Sigmoid colon (tissue), 7 donors: ENCODE data around the gene CEP295NL. TPM values are rescaled to one million over a fixed set of nuclear protein-coding genes. Genes with fewer than 3 reads are reported as not detected.

Experiments
- DNase-seq: peaks from one replicate; pipeline ENCODE4 v3.0.0-alpha.2; 2019
- H3K27ac ChIP-seq, 4 donors: fragments of 200-600 bp; sonication (generic); one replicate each; pipeline ENCODE4 v1.5.1; 2016 to 2019; ENCODE audit warnings: mild to moderate bottlenecking in 1 of 4
- H3K27me3 ChIP-seq, 3 donors: fragments of 200-600 bp; sonication (generic); one replicate each; pipeline ENCODE4 v1.5.1; 2019; ENCODE audit warnings: mild to moderate bottlenecking in 1 of 3
- H3K36me3 ChIP-seq, 4 donors: fragments of 200-600 bp; sonication (generic); one replicate each; pipeline ENCODE4 v1.5.1; 2016 to 2019
- H3K4me1 ChIP-seq, 4 donors: fragments of 200-600 bp; sonication (generic); one replicate each; pipeline ENCODE4 v1.5.1; 2017 to 2019
- H3K4me3 ChIP-seq, 4 donors: fragments of 200-600 bp; sonication (generic); one replicate each; pipeline ENCODE4 v1.5.1; 2017 to 2019; ENCODE audit warnings: mild to moderate bottlenecking in 2 of 4, moderate library complexity in 1 of 4
- H3K9me3 ChIP-seq, 4 donors: fragments of 200-600 bp in 3 of 4; sonication (generic) in 3 of 4; one replicate each; pipeline versions ENCODE4 v1.5.1 to v1.6.1; 2013 to 2019
- EP300 ChIP-seq, 4 donors: sonication (generic); formaldehyde crosslinking; IDR thresholded peaks; one replicate each; pipeline ENCODE4 v1.6.1; 2017; ENCODE audit warnings: antibody characterized with exemption in 4 of 4
- POLR2A ChIP-seq, 2 donors: fragments of 450-650 bp; IDR thresholded peaks; one replicate each; pipeline ENCODE4 v1.6.1; 2016; ENCODE audit warnings: antibody characterized with exemption in 2 of 2, mild to moderate bottlenecking in 2 of 2, moderate library complexity in 2 of 2
- POLR2AphosphoS5 ChIP-seq, 4 donors: sonication (generic); formaldehyde crosslinking; IDR thresholded peaks; one replicate each; pipeline ENCODE4 v1.6.1; 2017; ENCODE audit warnings: antibody characterized with exemption in 4 of 4
- WGBS, 2 donors: extraction: QIAGEN DNeasy Blood & Tissue Kit; methylation state at CpG; one replicate each; pipeline ENCODE4 v1.1.7; 2013; 5-methylcytosine and 5-hydroxymethylcytosine counted together
- intact Hi-C: fragments of 100-400 bp; cut with DNase I; formaldehyde crosslinking; loops from one replicate; pipeline ENCODE4 v1.15.1; 2023
- polyA plus RNA-seq, 3 donors: library from polyadenylated mRNA; stranded (reverse); fragments of 200-250 nt; gene quantifications; one replicate each; pipeline ENCODE4 v1.2.3, GENCODE V29; 2013
- total RNA-seq, 4 donors: library from RNA; depleted of rRNA; stranded (reverse); fragments of >200 nt; gene quantifications; one replicate each; pipeline ENCODE4 v1.1.0, GENCODE V29; 2016
- TF ChIP-seq, protein P1 (sequence below), 4 experiments: fragments of 450-650 bp in 3 of 4; fragments of 200-600 bp in 1 of 4; IDR thresholded peaks; one replicate each; pipeline ENCODE4 v1.5.1; 2016 to 2019; ENCODE audit warnings: antibody characterized with exemption in 4 of 4, mild to moderate bottlenecking in 3 of 4, moderate library complexity in 2 of 4
- donor health status: healthy with polysubstance abuse.
- donor health status: Bipolar disorder and iron deficiency.
- donor health status: healthy.

The CEP295NL gene
- total and polyA plus RNA-seq, 7 donors: 0.89 to 13.8 (median 1.8) TPM; not detected in 2

DNA sequence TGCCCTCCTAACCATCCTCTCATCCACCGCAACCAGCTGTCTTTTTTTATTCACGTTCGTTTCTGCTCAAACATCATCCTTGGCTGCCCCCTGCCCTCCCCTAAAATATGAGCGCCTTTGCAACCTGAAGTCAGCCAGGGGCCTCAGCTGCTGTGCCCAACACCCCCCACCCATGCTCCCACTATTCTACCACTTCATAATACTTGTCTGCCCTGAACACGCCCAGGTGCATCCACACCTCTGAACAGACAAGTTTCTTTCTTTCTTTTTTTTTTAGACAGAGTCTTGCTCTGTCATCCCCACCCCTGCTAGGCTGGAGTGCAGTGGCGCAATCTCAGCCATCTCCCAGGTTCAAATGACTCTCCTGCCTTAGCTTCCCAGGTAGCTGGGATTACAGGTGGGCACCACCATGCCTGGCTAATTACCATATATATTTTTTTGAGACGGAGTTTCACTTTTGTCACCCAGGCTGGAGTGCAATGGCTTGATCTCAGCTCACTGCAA, 26.9 kb downstream of the CEP295NL start:
- no peaks in the 10 kb centered on the region for H3K27me3 ChIP-seq
- H3K27ac ChIP-seq: peak overlapping the region; percentile 65 to 88 (median 78)
- H3K4me1 ChIP-seq: peaks cover 0 to 73% (median 70%) of the 10 kb centered on the region in 4 donors
- intact Hi-C loops: no loop called here
- no peak overlapping the region for H3K4me3 ChIP-seq
- whole genome bisulfite sequencing, 2 donors: 67 to 76% methylated on average over 7 of the region's 7 CpGs
- TF ChIP-seq EP300 (IDR thresholded peaks at IDR 0.05) (no peak), POLR2A (IDR thresholded peaks at IDR 0.05) (no peak), POLR2AphosphoS5 (IDR thresholded peaks at IDR 0.05) (no peak)
- TF ChIP-seq, protein P1, sequence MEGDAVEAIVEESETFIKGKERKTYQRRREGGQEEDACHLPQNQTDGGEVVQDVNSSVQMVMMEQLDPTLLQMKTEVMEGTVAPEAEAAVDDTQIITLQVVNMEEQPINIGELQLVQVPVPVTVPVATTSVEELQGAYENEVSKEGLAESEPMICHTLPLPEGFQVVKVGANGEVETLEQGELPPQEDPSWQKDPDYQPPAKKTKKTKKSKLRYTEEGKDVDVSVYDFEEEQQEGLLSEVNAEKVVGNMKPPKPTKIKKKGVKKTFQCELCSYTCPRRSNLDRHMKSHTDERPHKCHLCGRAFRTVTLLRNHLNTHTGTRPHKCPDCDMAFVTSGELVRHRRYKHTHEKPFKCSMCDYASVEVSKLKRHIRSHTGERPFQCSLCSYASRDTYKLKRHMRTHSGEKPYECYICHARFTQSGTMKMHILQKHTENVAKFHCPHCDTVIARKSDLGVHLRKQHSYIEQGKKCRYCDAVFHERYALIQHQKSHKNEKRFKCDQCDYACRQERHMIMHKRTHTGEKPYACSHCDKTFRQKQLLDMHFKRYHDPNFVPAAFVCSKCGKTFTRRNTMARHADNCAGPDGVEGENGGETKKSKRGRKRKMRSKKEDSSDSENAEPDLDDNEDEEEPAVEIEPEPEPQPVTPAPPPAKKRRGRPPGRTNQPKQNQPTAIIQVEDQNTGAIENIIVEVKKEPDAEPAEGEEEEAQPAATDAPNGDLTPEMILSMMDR (IDR thresholded peaks at IDR 0.05): no peak
- peaks cover 15 to 28% (median 17%) of the 10 kb centered on the region in 4 donors for H3K36me3 ChIP-seq
- DNase-seq: no peak
- H3K9me3 ChIP-seq: no peaks in the 10 kb centered on the region

- no peak for DNase-seq
- peaks cover 20 to 35% (median 23%) of the 10 kb centered on the region in 4 donors for H3K36me3 ChIP-seq
- H3K9me3 ChIP-seq: no peaks in the 10 kb centered on the region
- H3K4me1 ChIP-seq: peaks cover 0 to 67% (median 64%) of the 10 kb centered on the region in 4 donors
- TF ChIP-seq POLR2AphosphoS5 (IDR thresholded peaks at IDR 0.05) (peak in 3 of 4 donors; percentile 28 to 32 (median 29)), EP300 (IDR thresholded peaks at IDR 0.05) (no peak), POLR2A (IDR thresholded peaks at IDR 0.05) (no peak)
- TF ChIP-seq, protein P1 (IDR thresholded peaks at IDR 0.05): no peak
- H3K4me3 ChIP-seq: no peak overlapping the region
- no peaks in the 10 kb centered on the region for H3K27me3 ChIP-seq
- WGBS, 2 donors: 63 to 79% methylated on average over 9 of the region's 9 CpGs
- intact Hi-C loops: no loop called here
- peak overlapping the region; percentile 65 to 88 (median 78) for H3K27ac ChIP-seq
Observed at GRCh38 chr17:78875363-78876093, 27.5 kb downstream of the CEP295NL start.

DNA sequence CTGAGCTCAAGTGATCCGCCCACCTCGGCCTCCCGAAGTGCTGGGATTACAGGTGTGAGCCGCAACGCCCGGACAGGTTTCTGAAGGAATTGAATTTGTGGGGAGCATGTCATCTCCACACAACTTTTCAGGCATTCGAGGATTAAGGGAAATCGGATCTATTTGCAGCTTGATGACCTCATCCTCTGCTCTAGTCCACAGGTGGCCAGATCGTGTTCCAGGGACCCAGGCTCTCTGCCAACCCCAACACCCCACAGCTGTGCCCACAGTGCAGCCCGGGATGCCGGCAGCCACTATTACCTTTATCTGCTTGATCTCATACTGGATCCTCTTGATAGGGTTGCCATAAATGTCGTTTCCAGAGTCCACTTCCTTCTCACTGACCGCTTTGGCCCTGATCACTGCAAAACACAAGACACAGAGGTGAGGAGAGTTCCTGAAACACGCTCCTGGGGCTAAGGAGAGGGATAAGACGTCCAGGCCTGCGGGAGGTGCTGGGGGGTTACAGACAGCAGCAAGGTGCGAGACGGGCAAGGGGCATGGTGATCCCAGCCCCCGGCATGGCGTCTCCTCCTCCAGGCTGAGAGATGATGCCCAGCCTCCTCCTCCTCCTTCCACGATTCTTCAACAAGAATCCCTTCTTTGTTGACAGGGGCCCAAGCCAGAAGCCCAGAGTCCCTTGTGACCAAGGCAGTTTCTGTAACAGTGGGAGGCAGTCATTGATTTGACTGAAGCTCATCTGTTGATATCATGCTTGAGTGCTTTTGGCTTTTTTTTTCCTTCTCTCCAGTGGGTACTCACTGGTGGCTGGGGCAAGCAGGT, 29.3 kb downstream of the CEP295NL start:
- H3K36me3 ChIP-seq: peaks cover 25 to 53% (median 38%) of the 10 kb centered on the region in 4 donors
- intact Hi-C loops: no loop called here
- H3K4me3 ChIP-seq: no peak overlapping the region
- H3K4me1 ChIP-seq: peaks cover 0 to 49% (median 46%) of the 10 kb centered on the region in 4 donors
- WGBS, 2 donors: 74 to 76% methylated on average over 21 of the region's 21 CpGs
- no peak for DNase-seq
- peak overlapping the region; percentile 65 to 88 (median 78) for H3K27ac ChIP-seq
- H3K27me3 ChIP-seq: no peaks in the 10 kb centered on the region
- no peaks in the 10 kb centered on the region for H3K9me3 ChIP-seq
- TF ChIP-seq EP300 (IDR thresholded peaks at IDR 0.05) (no peak), POLR2AphosphoS5 (IDR thresholded peaks at IDR 0.05) (peak in 2 of 4 donors; percentile 5 to 19)

DNA sequence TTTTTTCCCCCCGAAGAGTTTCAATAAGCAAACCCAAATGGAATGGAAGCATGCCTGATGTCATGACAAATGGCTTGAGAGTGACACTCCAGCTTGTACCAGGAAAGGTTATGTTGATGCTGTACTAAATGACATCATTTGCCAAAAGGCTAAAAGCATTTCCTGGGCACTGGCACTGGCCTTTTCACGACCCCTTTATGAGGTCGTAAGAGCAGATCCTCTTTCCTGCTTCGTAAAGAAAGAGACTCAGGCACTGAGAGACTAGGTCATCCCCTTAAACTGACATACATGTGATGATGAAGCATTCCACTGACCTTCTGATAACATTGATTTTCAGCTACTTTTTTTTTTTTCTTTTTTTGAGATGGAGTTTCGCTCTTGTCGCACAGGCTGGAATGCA, 30.5 kb downstream of the CEP295NL start:
- no peak for DNase-seq
- Histone ChIP-seq H3K9me3 (no peaks in the 10 kb centered on the region), H3K36me3 (peaks cover 30 to 64% (median 44%) of the 10 kb centered on the region in 4 donors), H3K27ac (peak overlapping the region in 2 of 4 donors; percentile 10 to 88), H3K4me1 (peaks cover 0 to 52% (median 36%) of the 10 kb centered on the region in 4 donors), H3K4me3 (no peak overlapping the region), H3K27me3 (no peaks in the 10 kb centered on the region)
- no peak for TF ChIP-seq EP300 (IDR thresholded peaks at IDR 0.05)
- TF ChIP-seq, protein P1 (IDR thresholded peaks at IDR 0.05): no peak
- no peak for TF ChIP-seq POLR2A (IDR thresholded peaks at IDR 0.05)
- no peak for TF ChIP-seq POLR2AphosphoS5 (IDR thresholded peaks at IDR 0.05)
- WGBS, 2 donors: 83 to 85% methylated on average over 6 of the region's 6 CpGs
- intact Hi-C loops: no loop called here

- Histone ChIP-seq H3K4me3 (no peak overlapping the region), H3K36me3 (peaks cover 30 to 64% (median 44%) of the 10 kb centered on the region in 4 donors), H3K27ac (no peak overlapping the region), H3K4me1 (peaks cover 0 to 52% (median 36%) of the 10 kb centered on the region in 4 donors), H3K9me3 (no peaks in the 10 kb centered on the region), H3K27me3 (no peaks in the 10 kb centered on the region)
- no peak for TF ChIP-seq POLR2A (IDR thresholded peaks at IDR 0.05)
- TF ChIP-seq POLR2AphosphoS5 (IDR thresholded peaks at IDR 0.05): no peak
- TF ChIP-seq, protein P1 (IDR thresholded peaks at IDR 0.05): no peak
- no peak for TF ChIP-seq EP300 (IDR thresholded peaks at IDR 0.05)
- DNase-seq: no peak
- intact Hi-C loops: no loop called here
- 88 to 89% methylated on average over 15 of the region's 15 CpGs for WGBS, 2 donors
Observed at GRCh38 chr17:78870621-78871020, 32.4 kb downstream of the CEP295NL start.
